Osteocyte (in vitro differentiated cells): ENCODE results near the gene ARHGEF3. TPM values are rescaled to one million over a fixed set of nuclear protein-coding genes. Genes with fewer than 3 reads are reported as not detected.
A peak's percentile ranks its signal among the peaks of the same experiment; 100 is the strongest.

ENCODE experiments used
- DNase-seq: peaks from one replicate; pipeline ENCODE4 v3.0.0; 2021; ENCODE audit warnings: mixed read lengths; ENCODE audit not compliant: unreplicated experiment; ENCODE audit errors: extremely low spot score
- H3K27ac Mint-ChIP-seq: one replicate; pipeline ENCODE4 v1.8.0; 2021; ENCODE audit warnings: mild to moderate bottlenecking, mixed read lengths; ENCODE audit not compliant: unreplicated experiment
- H3K27me3 Mint-ChIP-seq: one replicate; pipeline ENCODE4 v1.8.0; 2021; ENCODE audit warnings: mixed read lengths; ENCODE audit not compliant: unreplicated experiment
- H3K36me3 Mint-ChIP-seq: one replicate; pipeline ENCODE4 v1.8.0; 2021; ENCODE audit warnings: mixed read lengths; ENCODE audit not compliant: unreplicated experiment
- H3K4me1 Mint-ChIP-seq: one replicate; pipeline ENCODE4 v1.8.0; 2021; ENCODE audit warnings: mixed read lengths; ENCODE audit not compliant: unreplicated experiment
- H3K4me3 Mint-ChIP-seq: one replicate; pipeline ENCODE4 v1.8.0; 2021; ENCODE audit warnings: mild to moderate bottlenecking, moderate library complexity, mixed read lengths; ENCODE audit not compliant: unreplicated experiment
- H3K9me3 Mint-ChIP-seq: one replicate; pipeline ENCODE4 v1.8.0; 2021; ENCODE audit warnings: mixed read lengths; ENCODE audit not compliant: unreplicated experiment
- CTCF ChIP-seq: fragments of 200-600 bp; sonication (generic); IDR thresholded peaks from 2 replicates; pipeline ENCODE4 v1.5.0; 2021; ENCODE audit warnings: antibody characterized with exemption, mild to moderate bottlenecking, moderate library complexity
- total RNA-seq: library from RNA; stranded (reverse); gene quantifications from 2 replicates; pipeline ENCODE4 v1.2.1, GENCODE V29; 2021

The ARHGEF3 gene
- total RNA-seq, 1 donor from 2014 or later: 2.5 TPM

- peak; percentile 70 for TF ChIP-seq CTCF
- Mint-ChIP-seq H3K4me1 (peaks cover 12% of the 10 kb centered on the region), H3K9me3 (no peaks in the 10 kb centered on the region), H3K27ac (no peak overlapping the region), H3K4me3 (no peak overlapping the region), H3K36me3 (no peaks in the 10 kb centered on the region), H3K27me3 (peaks cover 5% of the 10 kb centered on the region)
- DNase-seq: no peak
Measured at GRCh38 chr3:56799251-56799882, 2.4 kb downstream of the ARHGEF3 start.

- no peaks in the 10 kb centered on the region for H3K27me3 Mint-ChIP-seq
- no peak overlapping the region for H3K27ac Mint-ChIP-seq
- peaks cover 6% of the 10 kb centered on the region for H3K4me1 Mint-ChIP-seq
- no peak for DNase-seq
- no peak overlapping the region for H3K4me3 Mint-ChIP-seq
- no peak for TF ChIP-seq CTCF
- no peaks in the 10 kb centered on the region for H3K36me3 Mint-ChIP-seq
- no peaks in the 10 kb centered on the region for H3K9me3 Mint-ChIP-seq
Measured at GRCh38 chr3:56796996-56797395, 4.8 kb downstream of the ARHGEF3 start.

GRCh38 chr3:56796202-56796601, 5.5 kb downstream of the ARHGEF3 start:
- Mint-ChIP-seq H3K9me3 (no peaks in the 10 kb centered on the region), H3K4me1 (peaks cover 1% of the 10 kb centered on the region), H3K27ac (no peak overlapping the region), H3K4me3 (no peak overlapping the region), H3K27me3 (no peaks in the 10 kb centered on the region), H3K36me3 (no peaks in the 10 kb centered on the region)
- DNase-seq: no peak
- TF ChIP-seq CTCF: no peak

- no peak overlapping the region for H3K27ac Mint-ChIP-seq
- H3K27me3 Mint-ChIP-seq: no peaks in the 10 kb centered on the region
- no peak for TF ChIP-seq CTCF
- H3K9me3 Mint-ChIP-seq: no peaks in the 10 kb centered on the region
- no peaks in the 10 kb centered on the region for H3K36me3 Mint-ChIP-seq
- H3K4me3 Mint-ChIP-seq: no peak overlapping the region
- H3K4me1 Mint-ChIP-seq: no peaks in the 10 kb centered on the region
- DNase-seq: no peak
Measured at GRCh38 chr3:56795829-56796185, 5.9 kb downstream of the ARHGEF3 start.

- DNase-seq: no peak
- no peak for TF ChIP-seq CTCF
- Mint-ChIP-seq H3K4me3 (no peak overlapping the region), H3K9me3 (no peaks in the 10 kb centered on the region), H3K4me1 (no peaks in the 10 kb centered on the region), H3K36me3 (no peaks in the 10 kb centered on the region), H3K27ac (no peak overlapping the region), H3K27me3 (peaks cover 3% of the 10 kb centered on the region)
Measured at GRCh38 chr3:56795097-56795828, 6.5 kb downstream of the ARHGEF3 start.
